Stimulated activated CD4-positive, alpha-beta T cell treated with anti-CD3 and anti-CD28 coated beads, TNF-alpha, amount 100 ng/mL, for 4 hours (primary cell): ENCODE data around the gene ZNF586.
"Not testable (repeated sequence)": the region's sequence is repeated elsewhere in the genome, so short reads cannot be mapped to it uniquely, and the experiment has no call there.

Experiments
- DNase-seq, 3 experiments: peaks; one replicate each; pipeline ENCODE4 v3.0.0-alpha.2; 2020; ENCODE audit warnings: low read depth in 3 of 3

ZNF586 gene

GRCh38 chr19:57796580-57796979, 27.1 kb downstream of the ZNF586 start:
- DNase-seq: not testable (repeated sequence)

DNA sequence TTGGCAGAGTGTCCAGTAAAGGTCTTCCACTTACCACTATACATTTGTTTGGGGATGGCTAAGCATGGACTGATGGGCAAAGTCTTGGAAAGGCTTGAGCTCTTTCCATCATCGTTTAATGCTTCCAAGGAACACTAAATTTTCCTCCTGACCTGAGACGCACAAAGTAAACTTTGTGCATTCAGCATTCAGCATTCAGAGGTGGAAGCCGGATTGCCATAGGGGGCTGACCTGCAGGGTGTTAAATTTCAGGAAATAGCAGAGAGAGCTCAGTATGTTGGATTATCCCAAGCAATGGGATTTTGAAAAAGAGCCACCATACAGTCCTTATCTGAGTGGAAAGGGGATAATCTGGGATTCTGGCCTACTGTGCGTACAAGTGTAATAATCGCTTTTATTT, 31.2 kb downstream of the ZNF586 start:
- no peak for DNase-seq

DNA sequence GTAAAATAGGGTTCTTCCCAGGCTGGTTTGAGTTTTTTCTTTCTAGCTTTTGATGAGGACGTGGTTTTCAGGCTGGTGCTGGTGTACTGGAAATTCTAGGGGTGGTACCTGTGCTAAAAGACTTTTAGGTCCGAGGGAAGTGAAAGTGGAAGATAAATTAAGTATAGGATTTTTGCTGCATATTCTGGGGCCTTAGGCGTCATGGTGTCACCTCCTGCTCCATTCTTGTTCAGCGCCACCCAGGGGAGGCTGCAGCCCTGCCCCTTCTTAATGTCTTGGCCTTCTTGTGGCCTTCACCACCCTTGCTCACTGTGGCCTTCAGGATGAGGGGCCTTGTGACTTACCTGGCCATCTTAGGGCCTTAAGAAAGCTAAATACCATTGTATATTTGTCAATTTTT, 32.8 kb downstream of the ZNF586 start:
- DNase-seq: no peak

DNA sequence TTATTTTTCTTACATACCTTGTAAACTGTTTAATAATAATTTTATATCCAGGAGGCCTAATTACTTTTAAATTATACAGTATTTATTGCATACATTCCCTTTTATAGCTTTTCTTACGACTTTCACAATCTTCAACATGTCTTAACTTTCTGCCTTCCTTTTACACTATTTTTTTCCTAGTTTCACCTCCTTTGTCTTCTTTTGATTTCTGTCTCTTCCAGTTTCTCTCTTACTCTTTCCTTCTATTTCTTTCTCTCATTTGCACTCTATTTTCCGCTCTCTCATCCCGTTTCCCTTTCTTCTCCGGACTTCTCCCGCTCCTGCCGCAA, 33.8 kb downstream of the ZNF586 start:
- DNase-seq: no peak

DNA sequence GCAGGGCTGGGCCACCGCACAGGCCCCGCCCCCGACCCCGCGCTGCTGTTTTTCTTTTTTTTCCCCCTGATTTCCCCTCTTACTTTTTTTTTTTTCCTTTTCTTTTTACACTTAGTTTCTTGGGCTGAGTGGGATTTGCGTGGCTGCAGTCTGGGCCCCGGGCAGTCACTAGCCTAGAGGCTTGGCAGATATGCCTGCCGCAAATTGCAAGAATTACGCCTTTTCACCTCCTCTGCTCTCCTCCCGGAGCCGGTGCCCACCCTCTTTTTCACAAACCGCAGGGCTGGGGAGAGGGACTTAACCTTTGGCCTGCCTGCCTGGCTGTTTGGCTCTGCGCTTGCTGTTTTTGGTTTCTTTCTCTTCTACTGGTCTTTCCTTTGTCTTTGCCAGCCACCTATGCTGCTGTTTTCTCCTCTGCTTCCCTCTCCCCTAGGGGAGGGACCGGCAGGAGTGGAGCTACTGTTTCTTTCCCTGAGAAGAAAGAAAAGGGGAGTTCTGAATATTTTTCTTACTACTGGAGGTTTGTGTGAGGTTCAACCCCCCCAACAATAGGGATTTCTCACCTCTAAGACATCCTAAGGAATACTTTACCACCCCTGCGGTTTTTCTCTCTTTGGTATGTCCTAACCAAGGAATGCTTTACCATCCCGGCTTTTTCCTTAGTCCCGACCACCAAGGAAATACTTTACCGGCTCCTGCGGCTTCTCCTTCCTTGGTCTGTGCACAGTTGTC, 34.3 kb downstream of the ZNF586 start:
- no peak for DNase-seq

DNA sequence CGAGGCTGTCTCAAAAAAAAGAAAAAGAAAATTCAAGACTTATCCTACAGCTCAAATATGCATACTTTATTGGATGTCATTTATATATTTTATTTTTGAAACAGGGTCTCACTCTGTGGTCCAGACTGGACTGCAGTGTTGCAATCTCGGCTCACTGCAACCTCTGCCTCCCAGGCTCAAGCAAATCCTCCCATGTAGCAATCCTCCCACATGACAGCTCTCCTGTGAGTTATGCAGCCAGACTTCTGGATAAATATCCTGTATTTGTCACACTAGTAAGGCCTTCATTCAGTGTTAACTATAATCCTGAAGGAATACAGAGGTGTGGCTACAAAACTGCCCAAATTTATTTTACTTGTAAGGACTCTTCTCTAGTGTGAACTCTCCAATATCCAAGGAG, 38.1 kb downstream of the ZNF586 start:
- no peak for DNase-seq

- not testable (repeated sequence) for DNase-seq
Observed at GRCh38 chr19:57810410-57811295, 41.2 kb downstream of the ZNF586 start.

DNA sequence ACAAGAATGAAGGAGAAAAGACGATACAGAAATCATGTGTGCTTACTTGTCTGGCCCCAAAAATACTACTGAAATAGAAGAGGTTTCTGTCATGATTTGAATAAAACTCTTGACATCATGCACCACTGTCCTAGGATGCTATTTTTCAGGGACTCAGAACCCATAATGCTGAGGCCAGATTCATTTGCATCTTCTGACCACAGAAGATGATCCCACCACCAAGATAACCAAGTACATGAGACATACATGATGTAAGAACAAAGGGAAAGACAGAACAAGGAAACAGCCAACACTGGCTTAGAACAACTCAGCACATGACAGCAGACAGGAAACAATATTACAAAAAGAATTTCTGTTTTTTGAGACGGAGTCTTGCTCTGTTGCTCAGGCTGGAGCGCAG, 42.8 kb downstream of the ZNF586 start:
- no peak for DNase-seq

- DNase-seq: not testable (repeated sequence)
Observed at GRCh38 chr19:57812975-57813820, 43.7 kb downstream of the ZNF586 start.

DNA sequence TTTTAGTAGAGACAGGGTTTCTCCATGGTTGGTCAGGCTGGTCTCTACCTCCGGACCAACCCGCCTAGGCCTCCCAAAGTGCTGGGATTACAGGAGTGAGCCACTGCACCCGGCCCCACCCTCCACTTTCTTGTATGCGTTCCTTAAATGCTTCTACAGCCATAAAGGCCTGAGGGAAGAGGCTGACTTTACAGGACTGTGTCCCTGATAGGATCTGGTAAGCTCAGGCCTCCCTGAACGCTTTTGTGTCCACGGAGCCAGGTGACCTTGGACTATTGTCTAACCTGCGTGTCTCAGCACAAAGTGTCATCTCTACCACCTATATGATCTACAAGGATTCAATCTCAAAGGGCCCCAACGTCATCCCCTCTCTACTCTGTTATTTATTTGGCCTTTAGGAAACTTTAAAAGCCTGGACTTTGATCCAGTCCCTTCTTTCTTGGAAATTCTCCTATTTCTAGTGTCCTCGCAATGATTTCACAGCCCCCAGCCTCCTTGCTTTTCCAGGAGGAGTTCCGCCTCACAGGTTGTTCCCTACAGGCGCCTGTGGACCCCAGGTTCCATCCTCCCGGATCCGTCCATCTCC, 44.5 kb downstream of the ZNF586 start:
- DNase-seq: no peak

GRCh38 chr19:57814505-57815246, 45.2 kb downstream of the ZNF586 start, which contains the start of gene ZNF552:
TSS of gene ZNF552 (minus strand) at chr19:57814913. CDS start at chr19:57814743, 170 bp downstream.
- peak; percentile 38 to 58 (median 43) for DNase-seq

- DNase-seq: no peak
Observed at GRCh38 chr19:57815247-57816075, 46.0 kb downstream of the ZNF586 start.

DNA sequence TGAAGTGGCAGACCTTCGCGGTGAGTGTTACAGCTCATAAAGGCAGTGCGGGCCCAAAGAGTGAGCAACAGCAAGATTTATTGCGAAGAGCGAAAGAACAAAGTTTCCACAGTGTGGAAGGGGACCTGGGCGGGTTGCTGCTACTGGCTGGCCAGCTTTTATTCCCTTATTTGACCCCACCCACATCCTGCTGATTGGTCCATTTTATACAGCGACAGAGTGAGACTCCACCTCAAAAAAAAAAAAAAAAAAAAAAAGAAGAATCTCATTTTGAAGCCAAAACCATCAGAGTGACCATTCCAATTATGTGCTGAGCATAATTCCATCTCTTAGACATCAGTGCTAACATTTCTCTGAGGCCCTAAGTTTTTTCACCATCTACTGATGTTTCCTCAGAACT, 47.2 kb downstream of the ZNF586 start:
- DNase-seq: no peak

DNA sequence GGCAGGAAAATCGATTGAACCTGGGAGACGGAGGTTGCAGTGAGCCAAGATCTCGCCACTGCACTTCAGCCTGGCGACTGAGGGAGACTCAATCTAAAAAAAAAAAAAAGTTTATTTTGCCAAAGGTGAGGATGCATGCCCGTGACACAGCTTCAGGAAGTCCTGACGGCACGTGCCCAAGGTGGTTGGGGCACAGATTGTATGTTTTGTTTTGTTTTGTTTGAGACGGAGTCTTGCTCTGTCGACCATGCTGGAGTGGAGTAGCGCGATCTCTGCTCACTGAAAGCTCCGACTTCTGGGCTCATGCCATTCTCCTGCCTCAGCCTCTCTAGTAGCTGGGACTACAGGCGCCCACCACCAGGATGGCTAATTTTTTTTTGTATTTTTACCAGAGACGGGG, 48.5 kb downstream of the ZNF586 start:
- no peak for DNase-seq

DNA sequence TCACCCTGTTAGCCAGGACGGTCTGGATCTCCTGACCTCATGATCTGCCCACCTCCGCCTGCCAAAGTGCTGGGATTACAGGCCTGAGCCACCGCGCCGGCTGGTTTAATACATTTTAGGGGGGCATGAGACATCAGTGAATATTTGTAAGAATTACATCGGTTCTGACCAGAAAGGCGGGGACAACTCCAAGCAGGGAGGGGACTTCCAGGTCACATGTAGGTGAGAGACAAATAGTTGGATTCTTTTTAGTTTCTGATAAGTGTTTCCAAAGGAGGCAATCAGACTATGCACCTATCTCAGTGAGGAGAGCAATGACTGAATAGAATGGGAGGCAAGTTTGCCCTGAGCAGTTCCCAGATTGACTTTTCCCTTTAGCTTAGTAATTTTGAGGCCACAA, 48.9 kb downstream of the ZNF586 start:
- DNase-seq: no peak

GRCh38 chr19:57819475-57820148, 50.1 kb downstream of the ZNF586 start:
- DNase-seq: peak; percentile 51 to 62 (median 61)

DNA sequence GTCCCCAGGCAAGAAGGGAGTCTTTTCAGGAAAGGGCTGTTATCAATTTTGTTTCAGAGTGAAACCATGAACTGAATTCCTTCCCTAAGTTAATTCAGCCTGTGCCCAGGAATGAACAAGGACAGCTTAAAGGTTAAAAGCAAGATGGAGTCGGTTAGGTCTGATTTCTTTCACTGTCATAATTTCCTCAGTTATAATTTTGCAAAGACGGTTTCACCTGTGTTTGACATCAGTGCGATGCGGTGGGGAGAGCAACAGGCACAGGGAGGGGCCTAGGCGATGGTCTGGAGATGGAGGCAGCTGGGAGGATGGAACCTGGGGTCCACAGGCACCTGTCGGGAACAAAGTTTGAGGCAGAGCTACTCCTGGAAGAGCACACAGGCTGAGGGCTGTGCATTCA, 51.1 kb downstream of the ZNF586 start:
- no peak for DNase-seq

- DNase-seq: not testable (repeated sequence)
Observed at GRCh38 chr19:57821095-57821494, 51.6 kb downstream of the ZNF586 start.

- not testable (repeated sequence) for DNase-seq
Observed at GRCh38 chr19:57821501-57821900, 52.0 kb downstream of the ZNF586 start.
